Thyroid gland (tissue), 4 donors: Measurements from ENCODE around the gene IFI44.

Experiments
- POLR2A ChIP-seq, 2 donors: fragments of 450-650 bp; IDR thresholded peaks; one replicate each; pipeline ENCODE4 v1.6.1; 2017; ENCODE audit warnings: antibody characterized with exemption in 2 of 2, mild to moderate bottlenecking in 2 of 2, moderate library complexity in 1 of 2
- TF ChIP-seq, protein P1 (sequence below), 6 experiments: fragments of 200-600 bp in 3 of 6; fragments of 450-650 bp in 3 of 6; sonication (generic) in 3 of 6; IDR thresholded peaks; one replicate each; pipeline ENCODE4 v1.5.1; 2016 to 2019; ENCODE audit warnings: antibody characterized with exemption in 6 of 6, mild to moderate bottlenecking in 2 of 6, inconsistent platforms in 1 of 6, moderate library complexity in 1 of 6

DNA sequence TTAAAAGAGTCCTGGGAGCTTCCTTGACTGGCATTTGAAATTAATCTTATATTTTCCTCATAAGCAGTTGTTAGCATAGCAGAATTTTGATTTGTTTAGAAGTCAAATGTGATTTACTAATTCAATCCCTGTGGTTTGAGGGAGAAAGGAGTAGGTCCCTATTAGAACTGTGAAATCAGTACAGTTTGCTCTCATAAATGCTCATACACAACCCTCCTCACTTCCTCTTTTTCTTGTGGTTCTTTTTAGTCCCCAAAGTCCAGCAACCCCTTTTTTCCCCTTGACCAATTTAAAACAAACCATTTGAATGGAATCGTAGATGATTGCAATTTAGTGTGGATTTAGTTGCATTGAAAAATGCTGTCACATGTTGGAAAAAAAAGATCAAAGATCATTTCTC lies 9.2 kb upstream of the IFI44 start:
- no peak for TF ChIP-seq POLR2A (IDR thresholded peaks at IDR 0.05)
- TF ChIP-seq, protein P1, sequence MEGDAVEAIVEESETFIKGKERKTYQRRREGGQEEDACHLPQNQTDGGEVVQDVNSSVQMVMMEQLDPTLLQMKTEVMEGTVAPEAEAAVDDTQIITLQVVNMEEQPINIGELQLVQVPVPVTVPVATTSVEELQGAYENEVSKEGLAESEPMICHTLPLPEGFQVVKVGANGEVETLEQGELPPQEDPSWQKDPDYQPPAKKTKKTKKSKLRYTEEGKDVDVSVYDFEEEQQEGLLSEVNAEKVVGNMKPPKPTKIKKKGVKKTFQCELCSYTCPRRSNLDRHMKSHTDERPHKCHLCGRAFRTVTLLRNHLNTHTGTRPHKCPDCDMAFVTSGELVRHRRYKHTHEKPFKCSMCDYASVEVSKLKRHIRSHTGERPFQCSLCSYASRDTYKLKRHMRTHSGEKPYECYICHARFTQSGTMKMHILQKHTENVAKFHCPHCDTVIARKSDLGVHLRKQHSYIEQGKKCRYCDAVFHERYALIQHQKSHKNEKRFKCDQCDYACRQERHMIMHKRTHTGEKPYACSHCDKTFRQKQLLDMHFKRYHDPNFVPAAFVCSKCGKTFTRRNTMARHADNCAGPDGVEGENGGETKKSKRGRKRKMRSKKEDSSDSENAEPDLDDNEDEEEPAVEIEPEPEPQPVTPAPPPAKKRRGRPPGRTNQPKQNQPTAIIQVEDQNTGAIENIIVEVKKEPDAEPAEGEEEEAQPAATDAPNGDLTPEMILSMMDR (IDR thresholded peaks at IDR 0.05) = no peak
